DND-41 (cell line): Measurements from ENCODE around the gene AGL.
"Not testable (repeated sequence)": the region's sequence is repeated elsewhere in the genome, so short reads cannot be mapped to it uniquely, and the experiment has no call there.

Experiments used
- ATAC-seq: fragments of 200-7000 bp; cut with Tn5 transposase; 3 replicates; pipeline ENCODE4 v1.9.1; 2021; ENCODE audit warnings: low read depth; ENCODE audit not compliant: insufficient read depth
- DNase-seq: peaks from one replicate; pipeline ENCODE4 v3.0.0-alpha.2; 2020
- H2AFZ ChIP-seq: 2 replicates; pipeline ENCODE4 v1.6.0; 2012; ENCODE audit warnings: low read depth, low read length
- H3K27ac ChIP-seq: 2 replicates; pipeline ENCODE4 v1.5.1; 2012; ENCODE audit warnings: low read length, inconsistent platforms
- H3K27me3 ChIP-seq: fragments of 200-600 bp; sonication (generic); 2 replicates; pipeline ENCODE4 v1.6.0; 2012; ENCODE audit warnings: low read length, mild to moderate bottlenecking, inconsistent platforms; ENCODE audit not compliant: insufficient read depth, poor library complexity
- H3K36me3 ChIP-seq: 2 replicates; pipeline ENCODE4 v1.5.1; 2012; ENCODE audit warnings: low read length, inconsistent platforms; ENCODE audit not compliant: insufficient read depth
- H3K4me1 ChIP-seq: 2 replicates; pipeline ENCODE4 v1.5.1; 2012; ENCODE audit warnings: mild to moderate bottlenecking, low read length; ENCODE audit not compliant: insufficient read depth
- H3K4me2 ChIP-seq: 2 replicates; pipeline ENCODE4 v1.6.0; 2012; ENCODE audit warnings: mild to moderate bottlenecking, moderate library complexity, low read length, inconsistent platforms; ENCODE audit not compliant: insufficient read depth
- H3K4me3 ChIP-seq, 2 experiments: fragments of 200-600 bp in 1 of 2; shearing (Covaris generic) in 1 of 2; 2 replicates each; pipeline ENCODE4 v1.5.1; 2012 to 2016; ENCODE audit warnings: inconsistent platforms in 2 of 2, low read length in 2 of 2, mild to moderate bottlenecking in 2 of 2, low read depth in 1 of 2, moderate library complexity in 1 of 2
- H3K79me2 ChIP-seq: 2 replicates; pipeline ENCODE4 v1.6.0; 2012; ENCODE audit warnings: low read length, inconsistent platforms; ENCODE audit not compliant: insufficient read depth
- H3K9ac ChIP-seq: 2 replicates; pipeline ENCODE4 v1.6.0; 2012; ENCODE audit warnings: low read depth, mild to moderate bottlenecking, inconsistent platforms, low read length, moderate library complexity
- H3K9me3 ChIP-seq: 2 replicates; pipeline ENCODE4 v1.5.1; 2012; ENCODE audit warnings: low read length, moderate library complexity, mild to moderate bottlenecking, inconsistent platforms; ENCODE audit not compliant: insufficient read depth, severe bottlenecking
- H4K20me1 ChIP-seq: 2 replicates; pipeline ENCODE4 v1.6.0; 2012; ENCODE audit warnings: low read length; ENCODE audit not compliant: insufficient read depth
- CTCF ChIP-seq: IDR thresholded peaks from 2 replicates; pipeline ENCODE4 v1.5.1; 2012; ENCODE audit warnings: borderline replicate concordance, low read length, moderate library complexity, mild to moderate bottlenecking; ENCODE audit not compliant: poor library complexity, severe bottlenecking; ENCODE audit errors: extremely low read depth
- EZH2 ChIP-seq: IDR thresholded peaks from 3 replicates; pipeline ENCODE4 v1.6.1; 2012; ENCODE audit warnings: borderline replicate concordance, low read depth, mild to moderate bottlenecking, moderate library complexity, low read length, inconsistent platforms; ENCODE audit not compliant: severe bottlenecking

AGL gene

GRCh38 chr1:99955375-99955774 lies 105.2 kb downstream of the AGL start:
- H3K4me3 ChIP-seq, result no peak overlapping the region
- no peak overlapping the region for H3K9ac ChIP-seq
- no peaks in the 10 kb centered on the region for H4K20me1 ChIP-seq
- H3K27ac ChIP-seq, result no peak overlapping the region
- H3K9me3 ChIP-seq, result no peaks in the 10 kb centered on the region
- TF ChIP-seq CTCF (no peak), EZH2 (no peak)
- no peaks in the 10 kb centered on the region for H3K4me1 ChIP-seq
- H3K27me3 ChIP-seq, result no peaks in the 10 kb centered on the region
- H3K4me2 ChIP-seq, result no peak overlapping the region
- H2AFZ ChIP-seq, result no peak overlapping the region
- DNase-seq (no peak), ATAC-seq (no peak)
- H3K36me3 ChIP-seq, result no peaks in the 10 kb centered on the region
- no peaks in the 10 kb centered on the region for H3K79me2 ChIP-seq

- TF ChIP-seq CTCF (no peak), EZH2 (no peak)
- Histone ChIP-seq H3K4me1 (no peaks in the 10 kb centered on the region), H2AFZ (no peak overlapping the region), H3K4me2 (no peak overlapping the region), H3K36me3 (no peaks in the 10 kb centered on the region), H3K27ac (no peak overlapping the region), H3K9me3 (no peaks in the 10 kb centered on the region), H3K4me3 (no peak overlapping the region), H4K20me1 (no peaks in the 10 kb centered on the region), H3K27me3 (no peaks in the 10 kb centered on the region), H3K9ac (no peak overlapping the region), H3K79me2 (no peaks in the 10 kb centered on the region)
- no peak for DNase-seq
- no peak for ATAC-seq
Observed at GRCh38 chr1:99956755-99957154, 106.6 kb downstream of the AGL start.

GRCh38 chr1:99957818-99958217 lies 107.7 kb downstream of the AGL start:
- H3K9ac ChIP-seq, result no peak overlapping the region
- H3K27me3 ChIP-seq, result no peaks in the 10 kb centered on the region
- DNase-seq (no peak), ATAC-seq (no peak)
- H4K20me1 ChIP-seq, result no peaks in the 10 kb centered on the region
- H3K9me3 ChIP-seq, result no peaks in the 10 kb centered on the region
- no peaks in the 10 kb centered on the region for H3K79me2 ChIP-seq
- H3K36me3 ChIP-seq, result no peaks in the 10 kb centered on the region
- no peaks in the 10 kb centered on the region for H3K4me1 ChIP-seq
- TF ChIP-seq EZH2, result no peak
- no peak for TF ChIP-seq CTCF
- no peak overlapping the region for H3K4me3 ChIP-seq
- no peak overlapping the region for H2AFZ ChIP-seq
- H3K27ac ChIP-seq, result no peak overlapping the region
- no peak overlapping the region for H3K4me2 ChIP-seq

- H3K4me3 ChIP-seq, DNase-seq, H3K27me3 ChIP-seq, H3K9ac ChIP-seq, H4K20me1 ChIP-seq, H3K4me1 ChIP-seq, H3K36me3 ChIP-seq, H3K79me2 ChIP-seq, H2AFZ ChIP-seq, H3K9me3 ChIP-seq, H3K27ac ChIP-seq, H3K4me2 ChIP-seq, ATAC-seq: not testable (repeated sequence)
Observed at GRCh38 chr1:99959189-99959705, 109.1 kb downstream of the AGL start.

- H3K9ac ChIP-seq, H2AFZ ChIP-seq, H3K9me3 ChIP-seq, H3K36me3 ChIP-seq, H4K20me1 ChIP-seq, H3K4me2 ChIP-seq, DNase-seq, H3K4me1 ChIP-seq, H3K79me2 ChIP-seq, H3K27me3 ChIP-seq, H3K27ac ChIP-seq, ATAC-seq, H3K4me3 ChIP-seq: not testable (repeated sequence)
Observed at GRCh38 chr1:99960260-99960659, 110.1 kb downstream of the AGL start.
